8988T (cell line): ENCODE results near the gene C1orf116.

Experiments used
- DNase-seq: peaks from one replicate; pipeline ENCODE4 v3.0.0; 2011

Gene C1orf116

GRCh38 chr1:207018707-207019106, 13.8 kb downstream of the C1orf116 start:
- no peak for DNase-seq

DNA sequence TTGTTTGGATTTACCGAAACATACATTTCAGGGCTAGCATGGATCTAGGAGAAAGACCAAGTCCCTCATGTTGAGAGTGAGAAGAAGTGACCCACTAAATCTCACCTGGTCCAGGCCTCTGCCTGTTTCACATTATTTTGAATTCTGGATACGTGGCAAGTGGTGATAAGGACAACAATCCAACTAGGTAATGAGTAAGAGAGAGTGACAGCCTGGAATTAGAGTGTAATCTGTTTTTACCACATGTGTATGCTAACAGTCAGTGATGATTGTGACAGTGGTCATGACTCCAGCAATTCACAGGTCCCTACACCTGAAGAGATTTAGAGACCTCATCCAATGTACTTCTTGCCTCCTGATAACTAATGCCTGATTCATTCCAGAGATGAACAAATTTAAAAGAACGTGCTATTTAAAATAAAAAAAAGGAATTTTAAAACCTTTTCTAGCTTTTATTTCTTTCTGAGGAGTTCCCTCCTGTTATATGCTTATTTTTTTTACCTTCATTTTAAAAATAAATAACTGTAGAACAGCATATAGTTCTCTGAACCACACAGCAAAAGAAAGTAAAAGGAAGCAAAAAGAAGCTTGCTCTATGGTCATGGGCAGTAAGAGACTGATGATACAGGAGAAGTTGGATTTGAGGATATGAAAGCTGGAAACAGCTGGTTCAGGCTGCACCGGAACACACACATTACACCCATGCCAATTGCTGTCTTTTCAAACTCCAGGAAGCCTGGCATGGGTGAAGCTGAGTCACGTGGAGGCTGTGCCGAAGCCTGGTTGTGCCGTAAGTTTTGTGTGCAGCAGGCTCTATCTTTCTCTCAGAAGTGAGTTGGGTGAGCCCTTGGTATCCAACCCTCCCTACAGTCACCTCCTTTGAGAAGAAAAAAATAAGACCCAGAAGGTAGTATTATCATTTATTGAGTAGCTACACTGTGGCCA, 14.7 kb downstream of the C1orf116 start:
- no peak for DNase-seq

DNA sequence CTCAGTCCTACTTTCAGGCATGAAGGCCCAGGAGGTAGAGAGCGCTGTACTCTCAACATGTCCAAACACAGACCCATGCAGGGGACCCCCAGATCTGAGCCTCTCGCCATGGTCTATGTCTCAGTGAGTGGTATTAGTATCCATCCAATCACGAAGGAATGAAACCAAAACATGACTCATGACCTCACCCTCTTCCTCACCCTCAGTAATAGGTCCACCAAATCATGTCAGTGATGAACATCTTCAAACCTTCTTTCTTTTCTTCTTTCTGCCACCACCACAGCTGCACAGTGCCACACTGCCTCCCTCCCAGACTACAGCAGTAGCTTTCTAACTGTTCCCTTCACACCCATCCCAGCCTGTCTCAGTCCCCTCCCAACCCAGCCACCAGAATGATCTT, 16.8 kb downstream of the C1orf116 start:
- DNase-seq: no peak

GRCh38 chr1:207014728-207015127, 17.8 kb downstream of the C1orf116 start:
- no peak for DNase-seq

DNA sequence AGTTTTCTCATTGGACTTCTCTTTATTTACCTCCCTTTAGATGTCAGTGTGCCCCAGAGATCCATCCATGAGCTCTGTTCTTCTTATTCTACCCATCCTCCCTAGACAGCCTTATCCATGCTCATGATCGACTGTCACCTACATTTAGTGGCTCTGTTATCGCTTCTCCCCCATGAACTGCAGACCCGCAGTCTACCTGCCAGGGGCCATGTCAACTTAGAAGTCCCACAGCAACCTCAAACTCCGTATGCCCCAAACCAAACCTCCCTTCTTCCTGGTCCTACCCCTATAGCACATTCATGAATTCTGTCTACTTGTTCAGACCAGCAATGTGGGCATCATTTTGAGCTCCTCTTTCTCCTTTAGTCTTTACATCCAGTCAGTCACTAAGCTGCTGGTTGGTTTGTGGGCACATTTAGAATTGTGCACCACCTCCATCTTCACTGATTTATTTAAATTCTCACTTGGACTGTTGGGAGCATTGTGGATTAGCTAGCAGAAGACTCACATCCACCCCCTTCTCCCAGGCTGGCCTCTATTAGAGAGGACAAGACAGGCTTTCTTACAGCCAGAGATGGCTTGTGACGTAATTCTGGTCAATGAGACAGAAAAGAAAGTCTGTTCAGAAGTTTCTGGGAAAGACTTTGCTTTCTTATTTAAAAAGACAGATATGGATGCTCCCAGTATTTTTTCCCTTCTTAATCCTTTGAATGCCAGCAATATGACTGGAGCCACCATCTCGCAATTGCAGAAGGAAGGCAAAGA, 19.1 kb downstream of the C1orf116 start:
- DNase-seq: no peak

DNA sequence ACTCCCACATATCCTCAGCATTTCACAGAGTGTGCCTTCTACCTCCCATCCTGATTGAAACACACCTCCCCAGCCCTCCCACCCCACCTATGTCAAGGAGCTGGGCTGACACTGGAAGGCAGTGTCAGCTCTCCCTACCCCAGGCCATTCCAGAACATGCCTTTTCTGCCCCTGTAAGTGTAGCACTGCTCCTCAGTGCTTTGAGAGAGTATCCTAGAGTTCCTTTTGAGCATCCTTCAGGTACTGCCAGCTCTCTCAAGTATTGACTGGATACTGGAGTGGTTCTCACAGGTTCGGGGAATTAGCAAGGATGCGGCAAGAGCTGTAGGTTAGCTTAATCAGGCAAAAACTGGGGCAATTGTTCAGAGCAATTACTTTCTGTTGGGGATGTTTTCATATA, 21.8 kb downstream of the C1orf116 start:
- DNase-seq: no peak

GRCh38 chr1:207009945-207010344, 22.6 kb downstream of the C1orf116 start:
- DNase-seq: no peak

- DNase-seq: no peak
Measured at GRCh38 chr1:207009182-207009850, 23.2 kb downstream of the C1orf116 start.

DNA sequence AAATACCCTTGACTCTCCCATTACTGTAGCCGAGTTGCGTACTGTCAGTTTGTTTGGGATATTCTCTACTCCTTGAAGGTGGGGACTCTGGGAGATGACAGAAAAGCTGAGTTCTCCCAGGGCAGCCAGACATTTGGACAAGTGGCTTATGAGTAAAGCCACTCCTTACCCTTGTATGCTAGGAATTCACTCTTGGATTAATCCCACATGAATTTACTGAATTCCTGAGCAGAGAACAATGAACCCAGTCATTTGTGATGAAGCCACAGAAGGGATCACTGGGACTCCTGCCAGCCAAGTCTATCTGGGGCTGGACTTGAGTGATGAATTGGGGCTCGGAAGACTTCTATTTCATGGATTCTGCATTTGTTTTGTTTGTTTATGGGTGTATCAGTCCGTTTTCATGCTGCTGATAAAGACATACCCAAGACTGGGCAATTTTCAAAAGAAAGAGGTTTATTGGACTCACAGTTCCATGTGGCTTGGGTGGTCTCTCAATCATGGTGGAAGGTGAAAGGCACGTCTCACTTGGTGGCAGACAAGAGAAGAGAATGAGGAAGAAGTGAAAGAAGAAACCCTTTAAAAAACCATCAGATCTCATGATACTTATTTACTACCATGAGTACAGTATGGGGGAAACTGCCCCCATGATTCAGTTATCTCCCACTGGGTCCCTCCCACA, 25.1 kb downstream of the C1orf116 start:
- DNase-seq: no peak

GRCh38 chr1:207006914-207007313, 25.6 kb downstream of the C1orf116 start:
- no peak for DNase-seq

DNA sequence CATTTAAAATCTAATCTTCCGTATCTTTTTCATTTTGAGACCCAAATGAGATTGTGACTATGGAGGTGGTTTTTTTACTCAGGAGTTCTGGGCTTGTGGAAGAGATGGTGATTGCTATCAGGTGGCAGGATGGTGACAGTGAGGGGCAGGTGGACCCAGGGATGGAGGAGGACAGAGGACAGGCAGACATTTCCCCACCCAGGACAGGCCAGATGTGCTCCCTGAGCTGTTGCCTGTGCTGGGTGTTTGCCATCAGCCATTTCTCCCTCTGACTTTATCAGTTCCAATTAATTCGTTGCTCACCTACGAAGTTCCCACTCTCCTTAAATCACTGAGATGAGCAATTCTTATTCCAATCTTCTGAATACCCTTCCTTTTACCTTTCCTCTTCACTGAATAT, 26.5 kb downstream of the C1orf116 start:
- DNase-seq: no peak

GRCh38 chr1:207004931-207005830, 27.4 kb downstream of the C1orf116 start:
- DNase-seq: peak; percentile 42

DNA sequence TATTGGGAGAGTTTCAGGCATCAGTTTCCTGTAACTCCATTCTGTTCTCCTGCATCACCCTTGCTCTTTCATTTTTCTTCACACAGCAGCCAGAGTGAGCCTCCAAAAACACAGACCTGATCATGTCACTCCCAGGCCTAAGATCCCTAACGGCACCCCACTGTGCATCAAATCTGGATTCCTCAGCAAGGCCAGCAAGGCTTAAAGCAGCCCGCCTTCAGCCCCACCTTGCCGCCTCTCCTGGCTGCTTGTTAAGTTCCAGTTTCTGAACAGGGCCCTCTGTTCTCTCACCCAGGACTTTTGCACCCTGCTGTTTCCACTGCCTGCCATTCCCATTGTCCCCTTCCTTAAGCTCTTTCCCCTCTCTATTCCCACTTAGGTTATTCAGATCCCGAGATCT, 29.3 kb downstream of the C1orf116 start:
- no peak for DNase-seq

GRCh38 chr1:207002724-207003146, 29.8 kb downstream of the C1orf116 start:
- DNase-seq: no peak

GRCh38 chr1:207001492-207002245, 30.9 kb downstream of the C1orf116 start:
- DNase-seq: no peak

- DNase-seq: no peak
Measured at GRCh38 chr1:207000651-207001291, 31.8 kb downstream of the C1orf116 start.

DNA sequence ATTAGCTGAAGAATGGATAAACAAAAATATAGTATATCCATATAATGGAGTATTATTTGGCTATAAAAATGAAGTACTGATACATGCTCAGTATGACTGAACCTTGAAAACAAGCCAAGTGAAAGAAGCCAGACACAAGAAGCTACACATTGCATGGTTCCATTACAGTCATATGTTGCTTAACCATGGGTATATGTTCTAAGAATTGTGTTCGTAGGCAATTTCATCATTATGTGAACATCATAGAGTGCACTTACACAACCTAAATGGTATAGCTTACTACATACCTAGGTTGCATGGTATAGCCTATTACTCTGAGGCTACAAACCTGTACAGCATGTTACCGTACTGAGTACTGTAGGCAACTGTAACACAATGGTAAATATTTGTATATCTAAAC, 33.7 kb downstream of the C1orf116 start:
- no peak for DNase-seq

DNA sequence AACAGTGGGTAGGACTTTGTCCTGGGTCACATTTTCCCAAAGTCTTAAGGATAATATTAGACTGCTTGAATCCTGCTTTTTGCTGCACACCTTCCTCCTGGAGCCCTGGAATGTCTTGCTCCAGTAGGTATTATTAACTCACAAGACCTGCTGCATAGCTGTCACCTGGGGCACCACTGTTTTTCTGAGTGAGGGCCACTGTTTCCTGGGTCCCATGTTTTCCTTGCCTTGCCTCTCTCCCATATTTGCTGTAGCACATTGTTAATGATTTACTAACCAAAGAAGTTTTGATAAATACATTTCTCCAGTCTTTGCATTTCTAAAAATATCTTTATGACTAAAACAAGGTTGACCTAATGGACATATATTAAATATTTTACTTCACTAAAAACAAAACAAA, 39.8 kb downstream of the C1orf116 start:
- DNase-seq: no peak

- DNase-seq: no peak
Measured at GRCh38 chr1:206987873-206988272, 44.7 kb downstream of the C1orf116 start.

- DNase-seq: no peak
Measured at GRCh38 chr1:206986885-206987284, 45.7 kb downstream of the C1orf116 start.
